NK-92 (cell line): ENCODE data around the gene BEND3.

ENCODE experiments used
- DNase-seq: peaks from one replicate; lab custom pipeline; 2025; ENCODE audit not compliant: unreplicated experiment; lab: John Stamatoyannopoulos, UW

Gene BEND3

DNA sequence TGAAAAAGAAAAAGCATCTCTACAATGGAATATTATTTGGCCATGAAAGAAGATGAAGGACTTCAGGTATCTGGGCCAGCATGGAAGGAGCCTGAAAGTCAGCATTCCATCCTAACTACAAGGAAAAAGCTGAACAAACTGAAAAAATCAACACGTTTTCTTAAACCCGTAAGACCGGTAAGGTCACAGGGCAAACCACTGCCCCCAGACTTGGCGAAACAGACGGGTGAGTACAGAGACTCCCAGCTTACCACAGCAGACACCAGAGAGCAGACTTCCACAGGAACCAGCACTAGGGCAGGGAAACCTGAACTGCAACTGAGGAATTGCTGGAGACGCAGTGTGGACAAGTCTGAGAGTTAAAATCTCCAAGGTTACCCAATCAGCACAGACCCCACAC lies 31.4 kb downstream of the BEND3 start:
- DNase-seq = no peak

DNA sequence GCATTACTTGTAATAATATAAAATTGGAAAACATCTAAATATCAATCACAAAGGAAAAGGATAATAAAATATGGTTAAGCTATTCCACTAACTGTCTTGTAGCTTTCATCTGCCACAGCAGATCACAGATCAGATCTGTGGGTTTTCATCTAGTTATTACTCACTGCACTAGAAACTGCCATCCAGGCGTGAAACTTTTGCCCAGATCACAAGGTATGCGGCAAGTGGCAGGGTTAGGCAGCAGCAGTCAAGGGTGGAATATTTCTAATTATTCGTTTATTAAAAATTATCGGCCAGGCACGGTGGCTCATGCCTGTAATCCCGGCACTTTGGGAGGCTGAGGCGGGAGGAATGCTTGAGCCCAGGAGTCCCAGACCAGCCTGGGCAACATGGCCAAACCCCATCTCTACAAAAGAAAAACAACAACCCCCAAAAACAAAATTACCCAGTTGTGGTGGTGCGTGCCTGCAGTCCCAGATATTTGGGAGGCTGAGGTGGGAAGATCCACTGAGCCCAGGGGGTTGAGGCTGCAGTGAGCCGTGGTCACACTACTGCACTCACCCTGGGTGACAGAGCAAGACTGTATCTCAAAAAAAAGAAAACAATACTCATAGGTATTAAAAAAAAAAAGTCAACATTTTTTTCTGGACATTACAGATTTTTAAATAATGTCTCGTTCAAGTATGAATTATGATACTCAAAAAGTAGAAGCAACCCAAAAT lies 32.1 kb downstream of the BEND3 start:
- no peak for DNase-seq

GRCh38 chr6:107082045-107082444 lies 33.3 kb downstream of the BEND3 start:
- DNase-seq = no peak

DNA sequence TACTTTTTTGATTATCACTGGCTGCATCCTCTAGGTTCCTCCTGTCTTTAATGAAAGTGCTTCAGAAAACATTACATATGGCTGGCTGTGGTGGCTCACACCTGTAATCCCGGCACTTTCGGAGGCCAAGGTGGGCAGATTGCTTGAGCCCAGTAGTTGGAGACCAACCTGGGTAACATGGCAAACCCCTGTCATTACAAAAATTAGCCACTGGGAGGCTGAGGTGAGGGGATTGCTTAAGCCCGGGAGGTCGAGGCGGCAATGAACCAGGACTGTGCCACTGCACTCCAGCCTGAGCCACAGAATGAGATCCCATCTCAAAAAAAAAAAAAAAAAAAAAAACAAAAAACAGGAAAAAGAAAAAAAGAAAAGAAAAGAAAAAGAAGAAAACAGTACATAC lies 35.3 kb downstream of the BEND3 start:
- no peak for DNase-seq

DNA sequence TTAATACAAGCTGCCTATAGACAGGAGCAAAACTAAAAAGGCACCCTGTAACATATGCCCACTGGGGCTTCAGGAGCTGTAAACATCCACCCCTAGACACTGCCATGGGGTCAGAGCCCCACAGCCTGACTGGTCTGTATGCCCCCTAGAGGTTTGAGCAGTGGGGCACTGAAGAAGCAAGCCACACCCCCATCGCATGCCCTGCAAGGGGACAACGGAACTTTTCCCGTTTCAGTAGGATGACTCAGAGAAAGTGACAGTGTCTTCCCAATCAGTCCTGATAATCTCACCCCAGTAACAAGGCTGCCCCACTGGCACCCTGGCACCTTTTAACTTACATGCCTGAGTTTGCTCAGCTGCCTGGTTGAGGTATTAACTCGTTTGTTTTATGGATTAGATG lies 35.9 kb downstream of the BEND3 start:
- no peak for DNase-seq

- DNase-seq = no peak
Observed at GRCh38 chr6:107077710-107078109, 37.6 kb downstream of the BEND3 start.

- DNase-seq = no peak
Observed at GRCh38 chr6:107075951-107076381, 39.3 kb downstream of the BEND3 start.

- no peak for DNase-seq
Observed at GRCh38 chr6:107070686-107071085, 44.6 kb downstream of the BEND3 start.

- no peak for DNase-seq
Observed at GRCh38 chr6:107069631-107070548, 45.4 kb downstream of the BEND3 start.

- no peak for DNase-seq
Observed at GRCh38 chr6:107068691-107069630, 46.4 kb downstream of the BEND3 start.

DNA sequence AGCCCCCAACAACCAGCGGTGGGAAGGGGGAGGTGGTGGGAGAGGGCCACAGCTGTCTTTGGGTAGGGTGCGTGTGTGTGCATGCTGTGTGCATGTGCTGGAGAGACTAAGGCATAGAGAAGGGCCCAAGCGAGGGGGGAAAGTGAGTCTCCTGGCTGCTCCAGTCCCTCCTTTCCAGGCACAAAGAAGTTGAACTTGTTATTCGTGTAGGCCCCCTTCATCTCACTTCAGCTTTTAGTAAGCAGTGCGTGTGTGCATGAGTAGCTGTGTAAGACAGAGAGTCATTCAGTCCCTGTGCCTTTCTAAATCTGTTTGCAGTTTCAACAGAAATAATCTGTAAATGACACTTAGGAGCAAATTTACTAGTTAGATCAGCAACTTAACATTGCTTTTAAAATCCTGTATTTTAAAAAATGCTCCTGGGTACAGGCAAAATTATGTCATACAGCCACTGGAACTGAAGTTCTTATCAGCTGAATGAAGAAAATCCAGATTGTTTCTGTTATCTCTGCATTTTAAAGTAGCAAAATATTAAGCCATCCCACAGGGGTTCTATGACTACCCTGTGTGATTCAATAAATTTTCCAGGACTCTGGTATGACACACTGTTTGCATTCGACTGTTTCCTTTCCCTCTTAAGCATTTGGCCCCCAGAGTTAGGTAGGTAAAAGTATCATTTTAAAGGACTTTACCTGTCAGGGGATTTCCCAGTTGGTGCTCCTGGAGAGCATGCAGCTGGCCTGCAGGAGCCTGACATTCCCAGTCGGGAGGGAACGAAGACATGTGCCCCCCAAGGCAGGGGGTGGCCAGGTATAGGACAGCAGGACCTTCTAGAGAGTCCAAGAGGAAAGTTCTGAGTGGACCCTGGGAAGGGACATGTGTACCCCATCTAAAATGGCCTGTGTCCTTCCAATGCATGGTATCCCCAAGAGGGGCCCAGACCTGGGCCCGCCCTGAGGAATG lies 48.3 kb downstream of the BEND3 start:
- DNase-seq = no peak

- DNase-seq = no peak
Observed at GRCh38 chr6:107064579-107065065, 50.7 kb downstream of the BEND3 start.

DNA sequence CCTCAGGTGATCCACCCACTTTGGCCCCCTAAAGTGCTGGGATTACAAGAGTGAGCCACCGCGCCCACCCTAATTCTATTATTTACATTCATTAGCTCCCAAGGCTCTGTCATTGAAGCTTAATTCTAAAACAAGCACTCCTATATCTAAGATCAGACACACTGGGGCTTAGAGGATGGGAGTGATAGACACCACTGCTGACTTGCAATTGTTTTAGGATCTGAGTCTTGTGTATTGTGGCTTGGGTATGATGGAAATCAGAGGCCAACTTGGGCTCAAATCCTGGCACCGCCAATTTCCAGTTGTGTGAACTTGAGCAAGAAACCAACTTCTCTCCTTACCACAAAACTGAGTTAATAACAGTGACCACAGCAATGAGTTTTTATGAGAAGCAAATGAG lies 52.6 kb downstream of the BEND3 start:
- DNase-seq = no peak

DNA sequence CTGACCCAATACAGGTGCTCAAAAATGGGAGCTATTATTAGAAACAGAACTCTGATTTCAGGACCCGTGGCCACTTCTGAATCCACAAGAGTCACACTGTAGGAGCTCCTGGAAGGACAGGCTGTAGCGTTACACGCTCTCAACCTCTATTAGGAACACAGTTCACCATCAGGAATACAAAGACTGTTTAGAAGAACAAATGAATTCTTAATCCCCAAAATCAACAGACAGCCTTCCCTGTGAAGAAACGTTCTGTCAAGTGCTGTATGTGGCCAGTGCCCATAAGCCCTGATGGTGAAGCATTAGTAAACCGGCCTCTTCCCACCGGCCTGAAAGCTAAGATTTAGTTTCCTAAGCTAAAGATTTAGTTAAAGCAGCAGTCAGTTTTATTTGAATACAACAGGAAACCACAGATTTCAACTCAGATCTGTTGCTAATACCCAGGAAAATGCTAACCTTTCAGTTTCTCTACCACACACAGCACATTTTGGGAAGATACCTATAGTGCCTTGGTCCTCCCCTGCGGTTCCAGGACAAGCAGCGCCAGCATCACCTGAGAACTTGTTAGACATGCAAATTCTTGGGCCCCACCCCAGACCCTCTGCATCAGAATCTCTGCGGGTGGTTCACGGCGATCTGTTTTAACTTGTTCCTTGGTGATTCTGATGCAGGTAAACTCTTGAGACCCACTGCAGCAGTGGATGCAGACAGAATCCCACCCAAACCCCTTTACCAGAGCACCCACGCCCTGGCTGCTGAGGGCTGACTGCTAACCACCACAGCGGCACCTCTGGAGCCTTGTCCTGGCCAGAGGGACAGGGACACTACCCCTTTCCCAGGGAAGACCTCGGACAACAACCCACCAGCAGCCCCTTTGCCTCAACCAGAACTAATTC lies 53.9 kb downstream of the BEND3 start:
- DNase-seq = no peak

GRCh38 chr6:107060704-107061103 lies 54.6 kb downstream of the BEND3 start:
- no peak for DNase-seq

- no peak for DNase-seq
Observed at GRCh38 chr6:107059606-107060005, 55.7 kb downstream of the BEND3 start.

DNA sequence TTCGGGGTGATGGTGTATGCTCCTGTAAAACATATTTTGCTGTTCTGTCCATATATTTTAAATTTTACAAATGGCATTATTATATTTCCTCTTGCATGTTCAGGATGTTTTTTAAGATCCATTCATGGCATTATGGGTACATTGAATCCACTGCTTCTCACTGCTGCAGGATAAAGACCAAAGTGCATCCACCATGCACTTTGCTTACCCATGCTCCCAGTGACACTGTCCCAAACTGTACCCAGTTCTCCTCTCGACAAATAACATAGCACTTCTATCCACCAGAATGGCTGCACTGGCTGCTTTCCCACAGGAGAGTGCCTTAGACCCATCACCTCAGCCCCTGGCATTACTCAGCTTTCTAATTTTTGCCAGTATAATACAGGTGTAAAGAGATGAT lies 57.6 kb downstream of the BEND3 start:
- DNase-seq = no peak

- DNase-seq = no peak
Observed at GRCh38 chr6:107056796-107057195, 58.5 kb downstream of the BEND3 start.

- DNase-seq = no peak
Observed at GRCh38 chr6:107047807-107048206, 67.5 kb downstream of the BEND3 start.
